Activated naive CD4-positive, alpha-beta T cell treated with anti-CD3 and anti-CD28 coated beads, Interleukin-2, amount 50 U/mL, for 24 hours (primary cell): ENCODE data around the gene SERPINE1.
A peak's percentile ranks its signal among the peaks of the same experiment; 100 is the strongest.

Experiments
- H3K27ac Mint-ChIP-seq: one replicate; pipeline ENCODE4 v1.8.0; 2021; ENCODE audit warnings: mild to moderate bottlenecking, mixed read lengths
- H3K27me3 Mint-ChIP-seq: one replicate; pipeline ENCODE4 v1.8.0; 2021; ENCODE audit warnings: mixed read lengths
- H3K36me3 Mint-ChIP-seq: one replicate; pipeline ENCODE4 v1.8.0; 2021; ENCODE audit warnings: mixed read lengths
- H3K4me1 Mint-ChIP-seq: one replicate; pipeline ENCODE4 v1.8.0; 2021; ENCODE audit warnings: mixed read lengths
- H3K4me3 Mint-ChIP-seq: one replicate; pipeline ENCODE4 v1.8.0; 2021; ENCODE audit warnings: mild to moderate bottlenecking, mixed read lengths
- H3K9me3 Mint-ChIP-seq: one replicate; pipeline ENCODE4 v1.8.0; 2021; ENCODE audit warnings: mixed read lengths

The SERPINE1 gene

DNA sequence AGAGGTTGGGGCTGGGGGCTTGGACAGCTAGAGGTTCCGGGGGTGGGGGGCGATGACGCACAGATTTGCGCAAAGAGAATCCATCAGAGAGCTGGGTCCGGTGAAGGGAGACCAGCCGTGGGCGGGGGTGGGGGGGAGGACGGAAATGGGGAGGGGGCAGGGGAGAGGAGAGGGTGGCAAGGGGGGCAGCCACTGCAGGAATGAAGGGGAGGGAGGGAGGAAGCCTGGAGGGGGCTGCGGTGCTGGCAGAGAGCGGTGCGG, 39.7 kb downstream of the SERPINE1 start:
- Mint-ChIP-seq H3K4me3 (no peak overlapping the region), H3K4me1 (peaks cover 64% of the 10 kb centered on the region), H3K36me3 (no peaks in the 10 kb centered on the region), H3K9me3 (no peaks in the 10 kb centered on the region), H3K27me3 (peaks cover 43% of the 10 kb centered on the region), H3K27ac (no peak overlapping the region)

GRCh38 chr7:101166909-101167644, 40.2 kb downstream of the SERPINE1 start:
- Mint-ChIP-seq H3K9me3 (no peaks in the 10 kb centered on the region), H3K27me3 (peaks cover 48% of the 10 kb centered on the region), H3K4me3 (peak overlapping the region; percentile 36), H3K4me1 (peaks cover 68% of the 10 kb centered on the region), H3K36me3 (no peaks in the 10 kb centered on the region), H3K27ac (no peak overlapping the region)

- Mint-ChIP-seq H3K9me3 (no peaks in the 10 kb centered on the region), H3K36me3 (no peaks in the 10 kb centered on the region), H3K4me3 (peak overlapping the region; percentile 15), H3K27me3 (peaks cover 48% of the 10 kb centered on the region), H3K4me1 (peaks cover 68% of the 10 kb centered on the region), H3K27ac (no peak overlapping the region)
These were observed 40.9 kb downstream of the SERPINE1 start for GRCh38 chr7:101167645-101168411.

DNA sequence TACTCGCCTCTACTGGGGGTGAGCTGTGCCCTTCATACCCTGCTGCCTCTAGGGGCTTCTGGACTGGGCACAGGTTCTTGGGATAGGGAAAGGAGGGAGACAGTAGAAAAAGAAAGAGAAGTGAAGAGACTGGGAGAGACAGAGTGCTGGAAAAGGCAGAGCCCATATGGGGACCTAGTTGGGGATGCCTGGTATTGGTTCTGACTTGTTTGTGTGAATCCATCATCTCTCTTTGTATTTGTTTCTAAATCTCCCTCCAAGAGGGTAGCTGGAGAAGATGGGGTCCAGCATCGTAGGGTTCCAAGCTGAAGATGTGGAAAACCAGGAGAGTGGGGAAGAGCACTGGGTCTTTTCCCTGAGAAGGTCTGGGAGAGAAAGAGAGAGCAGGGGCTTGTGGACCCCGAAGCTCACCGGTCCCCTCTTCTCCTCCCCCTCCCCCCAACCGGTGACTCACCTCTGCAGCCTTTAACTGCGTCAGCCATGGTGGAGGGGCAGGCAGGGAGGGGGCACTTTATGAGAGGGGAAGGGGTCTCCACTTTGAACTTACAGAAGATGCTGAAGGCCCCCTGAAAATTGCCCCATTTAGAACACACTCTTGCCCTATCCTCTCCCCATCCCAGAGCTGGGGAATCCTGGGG, 41.6 kb downstream of the SERPINE1 start:
- Mint-ChIP-seq H3K27ac (no peak overlapping the region), H3K4me3 (peak overlapping the region; percentile 15), H3K9me3 (no peaks in the 10 kb centered on the region), H3K36me3 (no peaks in the 10 kb centered on the region), H3K4me1 (peaks cover 73% of the 10 kb centered on the region), H3K27me3 (peaks cover 50% of the 10 kb centered on the region)

DNA sequence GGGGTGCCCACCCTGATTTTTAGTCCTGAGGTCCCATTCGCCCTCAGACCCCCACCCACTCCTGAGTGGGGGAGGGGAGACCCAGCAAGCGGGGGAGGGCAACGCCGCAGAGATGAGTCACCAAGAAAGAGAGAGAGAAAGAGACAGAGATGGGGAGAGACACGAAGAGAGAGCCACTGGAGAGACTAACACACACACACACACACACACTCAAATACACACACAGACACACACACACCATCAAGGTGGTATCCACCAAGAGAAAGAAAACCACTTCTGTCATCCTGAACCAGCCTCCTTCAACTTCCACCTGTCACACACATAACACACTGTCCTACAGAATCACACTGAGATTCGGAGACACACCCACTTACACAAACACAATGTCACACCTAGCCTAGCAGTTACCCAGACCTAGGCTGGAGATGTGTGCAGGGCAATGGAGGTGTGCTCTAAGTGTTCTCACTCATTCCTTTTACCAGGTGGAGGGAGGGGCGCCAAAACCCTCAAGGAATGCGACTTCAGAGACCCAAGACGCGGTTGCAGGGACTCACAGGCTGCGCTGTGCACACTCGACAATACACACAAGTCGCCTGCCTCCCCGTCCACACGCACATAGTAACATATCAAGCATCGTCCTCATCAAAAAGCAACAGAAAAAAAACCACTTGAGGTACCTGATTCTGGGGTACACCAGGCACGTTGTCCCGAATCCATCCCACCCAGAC, 42.4 kb downstream of the SERPINE1 start:
- Mint-ChIP-seq H3K27ac (no peak overlapping the region), H3K4me3 (peak overlapping the region; percentile 7), H3K36me3 (peaks cover 2% of the 10 kb centered on the region), H3K9me3 (no peaks in the 10 kb centered on the region), H3K4me1 (peaks cover 80% of the 10 kb centered on the region), H3K27me3 (peaks cover 55% of the 10 kb centered on the region)

GRCh38 chr7:101169838-101170551, 43.1 kb downstream of the SERPINE1 start:
- peaks cover 80% of the 10 kb centered on the region for H3K4me1 Mint-ChIP-seq
- no peak overlapping the region for H3K27ac Mint-ChIP-seq

DNA sequence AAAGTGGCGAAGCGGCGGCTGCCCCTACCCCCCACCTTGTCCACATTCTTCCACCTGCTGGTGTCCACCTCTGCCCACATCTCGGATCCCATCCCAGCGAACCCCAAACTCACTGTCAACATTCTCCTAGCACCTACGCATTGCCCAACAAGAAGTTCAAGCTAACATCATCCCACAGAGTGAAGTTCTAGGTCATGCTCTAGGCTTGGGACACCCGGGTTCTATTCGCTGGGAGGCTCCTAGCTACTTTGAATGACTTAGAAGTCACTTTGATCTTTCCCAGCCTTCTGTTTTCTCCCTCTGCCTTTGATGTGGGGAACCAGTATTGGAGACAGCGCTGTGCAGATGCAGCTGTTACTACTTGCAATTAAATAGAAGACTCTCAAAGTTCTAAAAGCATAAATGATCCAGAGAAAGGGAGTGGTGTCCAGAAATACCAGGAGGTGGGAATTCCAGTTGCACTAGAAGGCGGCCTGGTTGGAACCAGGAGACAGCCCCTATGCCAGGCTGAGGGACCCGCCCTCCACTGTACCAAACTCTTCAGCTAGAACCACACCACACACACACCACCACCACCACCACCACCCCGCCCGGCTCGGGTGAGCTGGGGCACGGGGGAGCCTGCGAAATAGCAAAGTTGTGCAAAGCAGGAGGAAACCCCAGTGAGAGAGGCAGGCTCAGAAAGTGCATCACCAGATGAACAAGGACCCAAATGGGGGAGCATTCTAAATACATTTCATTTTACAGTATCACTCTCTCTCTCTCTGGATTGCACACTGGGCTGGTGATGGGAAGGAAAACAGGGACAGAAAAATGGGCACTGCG, 43.9 kb downstream of the SERPINE1 start:
- Mint-ChIP-seq H3K27me3 (peaks cover 60% of the 10 kb centered on the region), H3K27ac (peak overlapping the region; percentile 47), H3K36me3 (peaks cover 2% of the 10 kb centered on the region), H3K4me1 (peaks cover 77% of the 10 kb centered on the region), H3K4me3 (peak overlapping the region; percentile 64), H3K9me3 (no peaks in the 10 kb centered on the region)

More at GRCh38 chr7:101169838-101170551, 43.1 kb downstream of the SERPINE1 start:
- peaks cover 58% of the 10 kb centered on the region for H3K27me3 Mint-ChIP-seq
- H3K4me3 Mint-ChIP-seq: peak overlapping the region; percentile 7
- no peaks in the 10 kb centered on the region for H3K9me3 Mint-ChIP-seq
- peaks cover 2% of the 10 kb centered on the region for H3K36me3 Mint-ChIP-seq

DNA sequence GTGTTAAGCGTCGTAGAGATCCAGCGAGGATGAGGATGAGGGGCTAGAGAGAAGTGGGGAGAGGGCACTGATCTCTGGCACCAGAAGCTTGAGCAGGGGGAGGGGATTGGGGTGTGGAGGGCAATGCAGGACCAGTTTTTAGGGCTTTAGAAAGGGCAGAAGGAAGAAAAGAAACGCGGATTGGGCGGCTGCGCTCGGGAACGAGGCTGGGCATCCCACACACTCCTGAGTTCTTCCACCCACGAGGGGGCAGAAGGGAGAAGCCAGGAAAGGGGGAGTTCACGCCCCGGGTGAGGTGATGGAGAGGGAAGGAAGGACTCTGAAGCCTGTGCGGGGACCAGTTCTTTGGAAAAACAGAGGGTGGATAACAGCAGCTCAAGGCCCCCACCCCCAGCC, 44.5 kb downstream of the SERPINE1 start:
- Mint-ChIP-seq H3K4me3 (peak overlapping the region; percentile 64), H3K27ac (no peak overlapping the region), H3K9me3 (no peaks in the 10 kb centered on the region), H3K27me3 (peaks cover 60% of the 10 kb centered on the region), H3K36me3 (peaks cover 2% of the 10 kb centered on the region), H3K4me1 (peaks cover 71% of the 10 kb centered on the region)

DNA sequence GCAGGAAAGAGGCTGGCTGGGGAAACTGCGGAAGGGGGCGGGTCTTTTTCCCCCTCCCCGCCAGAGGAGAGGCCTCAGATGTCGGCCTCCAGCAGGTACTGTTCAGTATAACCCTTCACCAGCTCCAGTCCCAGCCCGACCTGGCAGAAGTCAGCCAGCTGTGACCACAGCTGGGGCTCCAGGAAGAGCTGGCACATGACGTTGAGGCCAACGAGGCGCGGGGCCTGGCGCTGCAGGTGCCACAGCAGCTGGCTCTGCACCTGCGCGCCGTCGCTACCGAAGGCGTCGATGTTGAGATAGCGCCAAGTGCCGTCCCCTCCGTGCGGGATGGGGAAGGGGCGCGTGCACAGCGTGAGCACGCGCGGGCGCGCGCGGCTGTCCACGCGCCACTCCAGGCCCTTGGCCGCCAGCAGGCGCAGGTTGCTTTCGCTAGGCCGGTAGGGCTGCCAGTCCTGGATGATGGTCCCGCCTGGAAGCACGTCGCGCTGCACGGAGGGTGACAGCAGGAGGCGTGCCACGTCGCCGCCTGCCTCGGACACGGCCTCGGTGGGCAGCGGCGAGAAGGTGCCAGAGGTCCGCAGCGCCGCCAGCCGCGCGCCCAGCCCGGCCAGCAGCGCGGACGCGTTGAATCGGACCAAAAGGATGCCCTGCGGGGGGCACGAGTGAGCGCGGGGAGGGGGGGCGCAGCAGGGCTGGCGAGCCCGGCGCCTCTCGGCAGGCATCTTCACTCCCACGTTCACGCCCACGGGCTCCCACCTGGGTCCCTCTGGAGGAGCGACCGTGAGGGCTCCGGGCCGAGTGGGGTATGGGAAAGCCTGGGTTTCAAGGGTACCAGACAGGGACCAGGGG, 45.3 kb downstream of the SERPINE1 start:
- H3K36me3 Mint-ChIP-seq: peaks cover 2% of the 10 kb centered on the region
- H3K4me3 Mint-ChIP-seq: peak overlapping the region; percentile 64
- H3K9me3 Mint-ChIP-seq: no peaks in the 10 kb centered on the region
- peaks cover 64% of the 10 kb centered on the region for H3K27me3 Mint-ChIP-seq
- peaks cover 65% of the 10 kb centered on the region for H3K4me1 Mint-ChIP-seq
- H3K27ac Mint-ChIP-seq: peak overlapping the region; percentile 23

GRCh38 chr7:101172854-101173751, 46.2 kb downstream of the SERPINE1 start:
- Mint-ChIP-seq H3K27ac (peak overlapping the region; percentile 23), H3K9me3 (no peaks in the 10 kb centered on the region), H3K4me1 (peaks cover 60% of the 10 kb centered on the region), H3K27me3 (peaks cover 66% of the 10 kb centered on the region), H3K36me3 (peaks cover 2% of the 10 kb centered on the region), H3K4me3 (peak overlapping the region; percentile 11)

- H3K4me3 Mint-ChIP-seq: peak overlapping the region; percentile 51
- H3K36me3 Mint-ChIP-seq: peaks cover 2% of the 10 kb centered on the region
- peaks cover 54% of the 10 kb centered on the region for H3K4me1 Mint-ChIP-seq
These were observed 46.9 kb downstream of the SERPINE1 start for GRCh38 chr7:101173752-101174244.

GRCh38 chr7:101174322-101174854, 47.5 kb downstream of the SERPINE1 start:
- H3K27ac Mint-ChIP-seq: no peak overlapping the region
- no peaks in the 10 kb centered on the region for H3K9me3 Mint-ChIP-seq
- peaks cover 2% of the 10 kb centered on the region for H3K36me3 Mint-ChIP-seq
- peak overlapping the region; percentile 51 for H3K4me3 Mint-ChIP-seq
- peaks cover 54% of the 10 kb centered on the region for H3K4me1 Mint-ChIP-seq
- peaks cover 65% of the 10 kb centered on the region for H3K27me3 Mint-ChIP-seq

More at GRCh38 chr7:101173752-101174244, 46.9 kb downstream of the SERPINE1 start:
- peak overlapping the region; percentile 51 for H3K27ac Mint-ChIP-seq
- peaks cover 64% of the 10 kb centered on the region for H3K27me3 Mint-ChIP-seq
- no peaks in the 10 kb centered on the region for H3K9me3 Mint-ChIP-seq
